Karpas-422 (cell line): ENCODE measurements around the gene PACS1. TPM values are rescaled to one million over a fixed set of nuclear protein-coding genes. Genes with fewer than 3 reads are reported as not detected.

Source experiments
- DNase-seq: peaks from one replicate; pipeline ENCODE4 v3.0.0-alpha.2; 2015
- H2AFZ ChIP-seq: fragments of 200-600 bp; sonication (generic); 2 replicates; pipeline ENCODE4 v1.6.1; 2014; ENCODE audit warnings: antibody characterized with exemption, low read length, mixed read lengths
- H3K27ac ChIP-seq: fragments of 200-600 bp; sonication (generic); 2 replicates; pipeline ENCODE4 v1.5.1; 2014; ENCODE audit warnings: mild to moderate bottlenecking, low read length, moderate library complexity
- H3K27me3 ChIP-seq: fragments of 200-600 bp; sonication (generic); 2 replicates; pipeline ENCODE4 v1.6.1; 2014; ENCODE audit warnings: low read length, mixed read lengths
- H3K36me3 ChIP-seq: fragments of 200-600 bp; sonication (generic); 2 replicates; pipeline ENCODE4 v1.6.1; 2014; ENCODE audit warnings: low read length, mixed read lengths; ENCODE audit not compliant: insufficient read depth
- H3K4me1 ChIP-seq: fragments of 200-600 bp; sonication (generic); 2 replicates; pipeline ENCODE4 v1.6.1; 2014; ENCODE audit warnings: mild to moderate bottlenecking, low read length, mixed read lengths
- H3K4me2 ChIP-seq: fragments of 200-600 bp; sonication (generic); 2 replicates; pipeline ENCODE4 v1.6.1; 2014; ENCODE audit warnings: low read length, low read depth, mild to moderate bottlenecking; ENCODE audit not compliant: poor library complexity, severe bottlenecking
- H3K4me3 ChIP-seq: fragments of 200-600 bp; sonication (generic); 2 replicates; pipeline ENCODE4 v1.5.1; 2014; ENCODE audit warnings: mild to moderate bottlenecking, antibody characterized with exemption, low read length, mixed read lengths
- H3K79me2 ChIP-seq: fragments of 200-600 bp; sonication (generic); 2 replicates; pipeline ENCODE4 v1.6.1; 2014; ENCODE audit warnings: mild to moderate bottlenecking, low read length, mixed read lengths
- H3K9ac ChIP-seq: fragments of 200-600 bp; sonication (generic); 2 replicates; pipeline ENCODE4 v1.6.0; 2014; ENCODE audit warnings: low read length
- H3K9me2 ChIP-seq: fragments of 200-600 bp; sonication (generic), shearing (Covaris generic); replicated peaks from 2 replicates; pipeline ENCODE4 v1.6.0; 2014; ENCODE audit warnings: mild to moderate bottlenecking, low read length, moderate library complexity; ENCODE audit not compliant: insufficient read depth
- H3K9me3 ChIP-seq: fragments of 300-700, 200-600 bp; sonication (generic); 2 replicates; pipeline ENCODE4 v1.6.1; 2014; ENCODE audit warnings: low read length, mixed read lengths
- H4K20me1 ChIP-seq: fragments of 200-600 bp; sonication (generic); 2 replicates; pipeline ENCODE4 v1.6.1; 2014; ENCODE audit warnings: mild to moderate bottlenecking, antibody characterized with exemption, low read length, low read depth; ENCODE audit not compliant: insufficient read depth
- total RNA-seq: library from RNA; depleted of rRNA; stranded (reverse); fragments of >200 nt; shearing (Covaris generic); gene quantifications from 2 replicates; pipeline ENCODE4 v1.2.3, GENCODE V29; 2014; ENCODE audit warnings: low replicate concordance

PACS1 gene
- total RNA-seq, 1 experiment from 2014 or later: 60.5 TPM

- peak; percentile 46 for DNase-seq
- H3K4me3 ChIP-seq: no peak overlapping the region
- no peaks in the 10 kb centered on the region for H4K20me1 ChIP-seq
- no peaks in the 10 kb centered on the region for H3K9me3 ChIP-seq
- H3K9me2 ChIP-seq: no peaks in the 10 kb centered on the region
- peaks cover 27% of the 10 kb centered on the region for H3K36me3 ChIP-seq
- H3K27me3 ChIP-seq: no peaks in the 10 kb centered on the region
- peaks cover 16% of the 10 kb centered on the region for H3K4me1 ChIP-seq
- no peak overlapping the region for H2AFZ ChIP-seq
- no peak overlapping the region for H3K4me2 ChIP-seq
- H3K79me2 ChIP-seq: peaks cover 3% of the 10 kb centered on the region; the same call in 1 of the 2 replicates
- no peak overlapping the region for H3K9ac ChIP-seq
- H3K27ac ChIP-seq: no peak overlapping the region
These were observed 151.7 kb downstream of the PACS1 start for GRCh38 chr11:66221726-66222236.

GRCh38 chr11:66222358-66223149 lies 152.5 kb downstream of the PACS1 start:
- H3K36me3 ChIP-seq: peaks cover 21% of the 10 kb centered on the region
- no peak overlapping the region for H2AFZ ChIP-seq
- H3K4me3 ChIP-seq: no peak overlapping the region
- H3K9ac ChIP-seq: no peak overlapping the region
- peak overlapping the region; percentile 39 for H3K4me2 ChIP-seq
- peaks cover 3% of the 10 kb centered on the region; the same call in 1 of the 2 replicates for H3K79me2 ChIP-seq
- no peaks in the 10 kb centered on the region for H3K9me3 ChIP-seq
- H3K9me2 ChIP-seq: no peaks in the 10 kb centered on the region
- H3K27me3 ChIP-seq: no peaks in the 10 kb centered on the region
- H3K27ac ChIP-seq: 0 out of 2 replicates have a peak overlapping the region, but pooled peaks have one; percentile 36
- peak; percentile 97 for DNase-seq
- H4K20me1 ChIP-seq: no peaks in the 10 kb centered on the region
- peaks cover 24% of the 10 kb centered on the region for H3K4me1 ChIP-seq

- H3K4me1 ChIP-seq: peaks cover 37% of the 10 kb centered on the region
- H3K79me2 ChIP-seq: peaks cover 3% of the 10 kb centered on the region; the same call in 1 of the 2 replicates
- no peak for DNase-seq
- no peaks in the 10 kb centered on the region for H3K9me3 ChIP-seq
- H3K36me3 ChIP-seq: peaks cover 20% of the 10 kb centered on the region
- no peak overlapping the region for H3K27ac ChIP-seq
- H3K4me2 ChIP-seq: no peak overlapping the region
- H3K4me3 ChIP-seq: no peak overlapping the region
- no peaks in the 10 kb centered on the region for H4K20me1 ChIP-seq
- no peak overlapping the region for H3K9ac ChIP-seq
- no peaks in the 10 kb centered on the region for H3K9me2 ChIP-seq
- H3K27me3 ChIP-seq: no peaks in the 10 kb centered on the region
- no peak overlapping the region for H2AFZ ChIP-seq
These were observed 154.3 kb downstream of the PACS1 start for GRCh38 chr11:66224226-66224855.

GRCh38 chr11:66225066-66225465 lies 155.0 kb downstream of the PACS1 start:
- Histone ChIP-seq H3K27ac (no peak overlapping the region), H3K4me3 (no peak overlapping the region), H3K36me3 (peaks cover 20% of the 10 kb centered on the region), H3K27me3 (no peaks in the 10 kb centered on the region), H4K20me1 (no peaks in the 10 kb centered on the region), H2AFZ (no peak overlapping the region), H3K9me3 (no peaks in the 10 kb centered on the region), H3K4me1 (peaks cover 37% of the 10 kb centered on the region), H3K9me2 (no peaks in the 10 kb centered on the region), H3K4me2 (no peak overlapping the region), H3K9ac (no peak overlapping the region), H3K79me2 (peaks cover 3% of the 10 kb centered on the region; the same call in 1 of the 2 replicates)
- no peak for DNase-seq

- H3K9me3 ChIP-seq: no peaks in the 10 kb centered on the region
- H3K9ac ChIP-seq: no peak overlapping the region
- no peak overlapping the region for H3K4me3 ChIP-seq
- H3K9me2 ChIP-seq: no peaks in the 10 kb centered on the region
- no peak overlapping the region for H2AFZ ChIP-seq
- H3K4me1 ChIP-seq: peaks cover 37% of the 10 kb centered on the region
- H3K36me3 ChIP-seq: peaks cover 20% of the 10 kb centered on the region
- DNase-seq: no peak
- H3K27me3 ChIP-seq: no peaks in the 10 kb centered on the region
- peaks cover 3% of the 10 kb centered on the region; the same call in 1 of the 2 replicates for H3K79me2 ChIP-seq
- H4K20me1 ChIP-seq: no peaks in the 10 kb centered on the region
- peak overlapping the region; percentile 59; the same call in 1 of the 2 replicates for H3K27ac ChIP-seq
- H3K4me2 ChIP-seq: no peak overlapping the region
These were observed 156.0 kb downstream of the PACS1 start for GRCh38 chr11:66226101-66226500.

GRCh38 chr11:66227700-66228099 lies 157.6 kb downstream of the PACS1 start:
- peaks cover 33% of the 10 kb centered on the region for H3K4me1 ChIP-seq
- no peaks in the 10 kb centered on the region for H3K9me2 ChIP-seq
- 0 out of 2 replicates have a peak overlapping the region, but pooled peaks have one; percentile 5 for H3K4me3 ChIP-seq
- DNase-seq: no peak
- peak overlapping the region; percentile 59 for H3K27ac ChIP-seq
- H3K4me2 ChIP-seq: peak overlapping the region; percentile 25
- peaks cover 3% of the 10 kb centered on the region; the same call in 1 of the 2 replicates for H3K79me2 ChIP-seq
- peaks cover 20% of the 10 kb centered on the region for H3K36me3 ChIP-seq
- no peaks in the 10 kb centered on the region for H4K20me1 ChIP-seq
- no peak overlapping the region for H2AFZ ChIP-seq
- no peaks in the 10 kb centered on the region for H3K9me3 ChIP-seq
- no peaks in the 10 kb centered on the region for H3K27me3 ChIP-seq
- H3K9ac ChIP-seq: no peak overlapping the region; the same call in 1 of the 2 replicates

- Histone ChIP-seq H3K4me2 (no peak overlapping the region), H3K9ac (no peak overlapping the region), H3K27me3 (no peaks in the 10 kb centered on the region), H3K27ac (peak overlapping the region; percentile 59; the same call in 1 of the 2 replicates), H2AFZ (no peak overlapping the region), H4K20me1 (no peaks in the 10 kb centered on the region), H3K79me2 (peaks cover 2% of the 10 kb centered on the region; the same call in 1 of the 2 replicates), H3K9me3 (no peaks in the 10 kb centered on the region), H3K9me2 (no peaks in the 10 kb centered on the region), H3K4me3 (no peak overlapping the region), H3K4me1 (peaks cover 33% of the 10 kb centered on the region), H3K36me3 (peaks cover 18% of the 10 kb centered on the region)
- DNase-seq: no peak
These were observed 158.4 kb downstream of the PACS1 start for GRCh38 chr11:66228521-66228920.

GRCh38 chr11:66230156-66230555 lies 160.1 kb downstream of the PACS1 start:
- no peak overlapping the region for H2AFZ ChIP-seq
- no peak overlapping the region for H3K9ac ChIP-seq
- no peaks in the 10 kb centered on the region for H3K9me3 ChIP-seq
- H3K27ac ChIP-seq: no peak overlapping the region
- H3K36me3 ChIP-seq: peaks cover 4% of the 10 kb centered on the region; the same call in 1 of the 2 replicates
- H3K4me2 ChIP-seq: no peak overlapping the region
- no peaks in the 10 kb centered on the region for H3K27me3 ChIP-seq
- H4K20me1 ChIP-seq: no peaks in the 10 kb centered on the region
- no peaks in the 10 kb centered on the region for H3K79me2 ChIP-seq
- H3K4me3 ChIP-seq: no peak overlapping the region
- H3K9me2 ChIP-seq: no peaks in the 10 kb centered on the region
- peaks cover 33% of the 10 kb centered on the region for H3K4me1 ChIP-seq
- DNase-seq: no peak
